Neural cell (in vitro differentiated cells): ENCODE results near the gene FAM83G. TPM values are rescaled to one million over a fixed set of nuclear protein-coding genes. Genes with fewer than 3 reads are reported as not detected.

ENCODE experiments used
- H2AFZ ChIP-seq: fragments of 200-600, 300-800 bp; sonication (generic), shearing (Covaris generic); 2 replicates; pipeline ENCODE4 v1.6.0; 2014; ENCODE audit warnings: low read depth, mild to moderate bottlenecking, antibody characterized with exemption, low read length, moderate library complexity
- H3F3A ChIP-seq: fragments of 200-600 bp; shearing (Covaris generic); 2 replicates; pipeline ENCODE4 v1.6.1; 2016; ENCODE audit warnings: mild to moderate bottlenecking, moderate library complexity, mixed read lengths, antibody characterized with exemption, low read length; ENCODE audit not compliant: insufficient read depth, poor library complexity, severe bottlenecking
- H3K27ac ChIP-seq: fragments of 200-600, 300-800 bp; sonication (generic), shearing (Covaris generic); 2 replicates; pipeline ENCODE4 v1.5.1; 2014; ENCODE audit warnings: mild to moderate bottlenecking, low read length, moderate library complexity
- H3K27me3 ChIP-seq: fragments of 300-800, 200-600 bp; sonication (generic), shearing (Covaris generic); 2 replicates; pipeline ENCODE4 v1.6.0; 2014; ENCODE audit warnings: mild to moderate bottlenecking, low read depth, low read length, moderate library complexity; ENCODE audit not compliant: insufficient read depth
- H3K36me3 ChIP-seq: fragments of 300-800, 200-600 bp; sonication (generic), shearing (Covaris generic); 2 replicates; pipeline ENCODE4 v1.5.1; 2014; ENCODE audit warnings: mild to moderate bottlenecking, antibody characterized with exemption, low read length, moderate library complexity; ENCODE audit not compliant: insufficient read depth
- H3K4me2 ChIP-seq: fragments of 300-800, 200-600 bp; sonication (generic), shearing (Covaris generic); 2 replicates; pipeline ENCODE4 v1.6.0; 2014; ENCODE audit warnings: mild to moderate bottlenecking, low read length
- H3K4me3 ChIP-seq: fragments of 300-800, 200-600 bp; sonication (generic), shearing (Covaris generic); 2 replicates; pipeline ENCODE4 v1.5.1; 2014; ENCODE audit warnings: mild to moderate bottlenecking, low read length, moderate library complexity
- H3K79me2 ChIP-seq: fragments of 200-600 bp; shearing (Covaris generic); replicated peaks from 2 replicates; pipeline ENCODE4 v1.6.0; 2014; ENCODE audit warnings: mild to moderate bottlenecking, low read length, moderate library complexity; ENCODE audit not compliant: insufficient read depth
- H3K9ac ChIP-seq: fragments of 300-800, 200-600 bp; sonication (generic), shearing (Covaris generic); 2 replicates; pipeline ENCODE4 v1.6.1; 2016; ENCODE audit warnings: mild to moderate bottlenecking, low read length, mixed read lengths
- H3K9me2 ChIP-seq: fragments of 200-600 bp; shearing (Covaris generic); 2 replicates; pipeline ENCODE4 v1.6.1; 2016; ENCODE audit warnings: mild to moderate bottlenecking, low read length, mixed read lengths; ENCODE audit not compliant: insufficient read depth
- H3K9me3 ChIP-seq: fragments of 200-600, 300-800 bp; sonication (generic), shearing (Covaris generic); 2 replicates; pipeline ENCODE4 v1.6.1; 2016; ENCODE audit warnings: mild to moderate bottlenecking, mixed run types, low read length, moderate library complexity, mixed read lengths
- H4K20me1 ChIP-seq: fragments of 200-600 bp; shearing (Covaris generic); 2 replicates; pipeline ENCODE4 v1.6.1; 2016; ENCODE audit warnings: mild to moderate bottlenecking, mixed run types; ENCODE audit not compliant: insufficient read depth
- EP300 ChIP-seq: fragments of 450-650 bp; conservative IDR thresholded peaks from 2 replicates; pipeline ENCODE4 v1.6.1; 2014; ENCODE audit warnings: antibody characterized with exemption, mild to moderate bottlenecking, moderate library complexity; ENCODE audit not compliant: poor library complexity, severe bottlenecking
- EZH2 ChIP-seq: fragments of 200-600, 300-800 bp; shearing (Covaris generic), sonication (generic); IDR thresholded peaks from 2 replicates; pipeline ENCODE4 v1.6.1; 2014; ENCODE audit warnings: antibody characterized with exemption, low read length, borderline replicate concordance, mild to moderate bottlenecking; ENCODE audit not compliant: insufficient read depth, poor library complexity, severe bottlenecking
- MXI1 ChIP-seq: fragments of 450-650 bp; conservative IDR thresholded peaks from 2 replicates; pipeline ENCODE4 v1.6.1; 2014; ENCODE audit warnings: antibody characterized with exemption, mild to moderate bottlenecking; ENCODE audit not compliant: poor library complexity, severe bottlenecking
- POLR2AphosphoS5 ChIP-seq: IDR thresholded peaks from 2 replicates; pipeline ENCODE4 v1.6.1; 2012
- RAD21 ChIP-seq: fragments of 450-650 bp; conservative IDR thresholded peaks from 2 replicates; pipeline ENCODE4 v1.6.1; 2014; ENCODE audit warnings: antibody characterized with exemption, mild to moderate bottlenecking, moderate library complexity
- SMC3 ChIP-seq: fragments of 450-650 bp; conservative IDR thresholded peaks from 2 replicates; pipeline ENCODE4 v1.6.1; 2014; ENCODE audit warnings: antibody characterized with exemption, mild to moderate bottlenecking, moderate library complexity; ENCODE audit not compliant: poor library complexity
- TAF1 ChIP-seq: IDR thresholded peaks from 2 replicates; pipeline ENCODE4 v1.6.1; 2012; ENCODE audit warnings: low read depth
- polyA plus RNA-seq: library from polyadenylated mRNA; depleted of rRNA; stranded (reverse); fragments of >200 nt; gene quantifications from 2 replicates; pipeline ENCODE4 v1.2.3, GENCODE V29; 2014
- TF ChIP-seq, protein P1 (sequence below): fragments of 450-650 bp; IDR thresholded peaks from 2 replicates; pipeline ENCODE4 v1.5.1; 2014; ENCODE audit warnings: antibody characterized with exemption, mild to moderate bottlenecking, moderate library complexity; ENCODE audit not compliant: poor library complexity, severe bottlenecking
- TF ChIP-seq, protein P2 (sequence below): IDR thresholded peaks from 2 replicates; pipeline ENCODE4 v1.6.1; 2012; ENCODE audit warnings: borderline replicate concordance

FAM83G gene
- polyA plus RNA-seq, 1 donor from 2014 or later: not detected

DNA sequence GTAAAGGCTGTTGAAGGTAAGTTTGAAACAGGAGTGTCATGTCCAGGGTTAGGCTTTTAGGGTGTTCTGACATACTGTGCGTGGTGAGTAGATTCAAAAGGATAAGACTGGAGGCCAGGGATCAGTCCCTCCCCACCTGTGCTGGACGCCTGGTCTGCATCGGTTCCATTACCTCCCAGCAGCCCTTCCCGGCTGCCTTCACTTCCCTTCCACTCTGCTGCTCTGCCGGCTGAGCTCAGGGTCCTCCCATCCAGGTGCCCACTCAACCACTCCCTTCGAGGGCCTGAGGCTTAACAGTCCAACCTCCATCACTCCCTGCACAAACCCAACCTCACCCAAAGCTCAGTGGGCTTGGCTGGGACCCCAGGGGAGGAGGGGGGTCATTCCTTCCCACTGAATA lies 56.7 kb downstream of the FAM83G start:
- H3K9me2 ChIP-seq: no peaks in the 10 kb centered on the region
- H3K9me3 ChIP-seq: no peaks in the 10 kb centered on the region
- no peaks in the 10 kb centered on the region for H3F3A ChIP-seq
- H3K79me2 ChIP-seq: no peaks in the 10 kb centered on the region
- no peak for TF ChIP-seq EZH2
- TF ChIP-seq MXI1: no peak
- TF ChIP-seq EP300: no peak
- TF ChIP-seq, protein P1, sequence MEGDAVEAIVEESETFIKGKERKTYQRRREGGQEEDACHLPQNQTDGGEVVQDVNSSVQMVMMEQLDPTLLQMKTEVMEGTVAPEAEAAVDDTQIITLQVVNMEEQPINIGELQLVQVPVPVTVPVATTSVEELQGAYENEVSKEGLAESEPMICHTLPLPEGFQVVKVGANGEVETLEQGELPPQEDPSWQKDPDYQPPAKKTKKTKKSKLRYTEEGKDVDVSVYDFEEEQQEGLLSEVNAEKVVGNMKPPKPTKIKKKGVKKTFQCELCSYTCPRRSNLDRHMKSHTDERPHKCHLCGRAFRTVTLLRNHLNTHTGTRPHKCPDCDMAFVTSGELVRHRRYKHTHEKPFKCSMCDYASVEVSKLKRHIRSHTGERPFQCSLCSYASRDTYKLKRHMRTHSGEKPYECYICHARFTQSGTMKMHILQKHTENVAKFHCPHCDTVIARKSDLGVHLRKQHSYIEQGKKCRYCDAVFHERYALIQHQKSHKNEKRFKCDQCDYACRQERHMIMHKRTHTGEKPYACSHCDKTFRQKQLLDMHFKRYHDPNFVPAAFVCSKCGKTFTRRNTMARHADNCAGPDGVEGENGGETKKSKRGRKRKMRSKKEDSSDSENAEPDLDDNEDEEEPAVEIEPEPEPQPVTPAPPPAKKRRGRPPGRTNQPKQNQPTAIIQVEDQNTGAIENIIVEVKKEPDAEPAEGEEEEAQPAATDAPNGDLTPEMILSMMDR: no peak
- no peak overlapping the region for H3K9ac ChIP-seq
- no peak overlapping the region for H3K4me2 ChIP-seq
- no peak overlapping the region for H3K4me3 ChIP-seq
- no peaks in the 10 kb centered on the region for H3K27me3 ChIP-seq
- no peaks in the 10 kb centered on the region for H4K20me1 ChIP-seq
- no peak overlapping the region for H3K27ac ChIP-seq
- H2AFZ ChIP-seq: no peak overlapping the region
- no peaks in the 10 kb centered on the region for H3K36me3 ChIP-seq

DNA sequence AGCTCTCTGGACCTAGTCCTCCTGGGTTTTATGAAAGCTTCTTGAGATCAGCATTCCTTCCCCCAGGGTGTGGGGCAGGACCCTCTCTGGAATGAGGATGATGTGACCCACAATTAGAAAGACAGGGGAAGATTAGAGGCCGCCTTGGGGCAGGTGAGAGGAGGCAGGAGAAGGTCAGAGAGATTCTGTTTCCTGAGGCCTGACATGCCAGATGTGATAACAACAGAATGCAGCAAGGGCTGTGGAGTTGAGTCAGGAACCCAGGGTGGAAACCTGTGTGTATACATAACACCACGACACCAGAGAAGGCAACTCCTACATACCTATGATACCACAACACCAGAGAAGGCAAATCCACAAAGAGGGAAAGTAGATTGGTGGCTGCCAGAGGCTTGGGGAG lies 58.0 kb downstream of the FAM83G start:
- no peak overlapping the region for H3K27ac ChIP-seq
- H4K20me1 ChIP-seq: no peaks in the 10 kb centered on the region
- H3K9me3 ChIP-seq: no peaks in the 10 kb centered on the region
- no peak overlapping the region for H3K9ac ChIP-seq
- H3K4me2 ChIP-seq: no peak overlapping the region
- TF ChIP-seq TAF1: no peak
- TF ChIP-seq EZH2: no peak
- TF ChIP-seq, protein P1: no peak
- TF ChIP-seq POLR2AphosphoS5: no peak
- TF ChIP-seq EP300: no peak
- TF ChIP-seq SMC3: no peak
- TF ChIP-seq MXI1: no peak
- TF ChIP-seq, protein P2, sequence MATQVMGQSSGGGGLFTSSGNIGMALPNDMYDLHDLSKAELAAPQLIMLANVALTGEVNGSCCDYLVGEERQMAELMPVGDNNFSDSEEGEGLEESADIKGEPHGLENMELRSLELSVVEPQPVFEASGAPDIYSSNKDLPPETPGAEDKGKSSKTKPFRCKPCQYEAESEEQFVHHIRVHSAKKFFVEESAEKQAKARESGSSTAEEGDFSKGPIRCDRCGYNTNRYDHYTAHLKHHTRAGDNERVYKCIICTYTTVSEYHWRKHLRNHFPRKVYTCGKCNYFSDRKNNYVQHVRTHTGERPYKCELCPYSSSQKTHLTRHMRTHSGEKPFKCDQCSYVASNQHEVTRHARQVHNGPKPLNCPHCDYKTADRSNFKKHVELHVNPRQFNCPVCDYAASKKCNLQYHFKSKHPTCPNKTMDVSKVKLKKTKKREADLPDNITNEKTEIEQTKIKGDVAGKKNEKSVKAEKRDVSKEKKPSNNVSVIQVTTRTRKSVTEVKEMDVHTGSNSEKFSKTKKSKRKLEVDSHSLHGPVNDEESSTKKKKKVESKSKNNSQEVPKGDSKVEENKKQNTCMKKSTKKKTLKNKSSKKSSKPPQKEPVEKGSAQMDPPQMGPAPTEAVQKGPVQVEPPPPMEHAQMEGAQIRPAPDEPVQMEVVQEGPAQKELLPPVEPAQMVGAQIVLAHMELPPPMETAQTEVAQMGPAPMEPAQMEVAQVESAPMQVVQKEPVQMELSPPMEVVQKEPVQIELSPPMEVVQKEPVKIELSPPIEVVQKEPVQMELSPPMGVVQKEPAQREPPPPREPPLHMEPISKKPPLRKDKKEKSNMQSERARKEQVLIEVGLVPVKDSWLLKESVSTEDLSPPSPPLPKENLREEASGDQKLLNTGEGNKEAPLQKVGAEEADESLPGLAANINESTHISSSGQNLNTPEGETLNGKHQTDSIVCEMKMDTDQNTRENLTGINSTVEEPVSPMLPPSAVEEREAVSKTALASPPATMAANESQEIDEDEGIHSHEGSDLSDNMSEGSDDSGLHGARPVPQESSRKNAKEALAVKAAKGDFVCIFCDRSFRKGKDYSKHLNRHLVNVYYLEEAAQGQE: no peak
- TF ChIP-seq RAD21: no peak
- no peaks in the 10 kb centered on the region for H3K36me3 ChIP-seq
- H2AFZ ChIP-seq: no peak overlapping the region
- no peaks in the 10 kb centered on the region for H3K9me2 ChIP-seq
- H3K27me3 ChIP-seq: no peaks in the 10 kb centered on the region
- H3K4me3 ChIP-seq: no peak overlapping the region
- no peaks in the 10 kb centered on the region for H3K79me2 ChIP-seq
- no peaks in the 10 kb centered on the region for H3F3A ChIP-seq
